GM18519 (cell line): ENCODE data around the gene IL1RAPL1.
A peak's percentile ranks its signal among the peaks of the same experiment; 100 is the strongest.

Experiments used
- ATAC-seq: cut with Tn5 transposase; IDR thresholded peaks from one replicate; pipeline ENCODE4 v1.9.1; 2021; ENCODE audit warnings: mild to moderate bottlenecking, moderate library complexity; ENCODE audit not compliant: unreplicated experiment, low FRiP score

IL1RAPL1 gene

DNA sequence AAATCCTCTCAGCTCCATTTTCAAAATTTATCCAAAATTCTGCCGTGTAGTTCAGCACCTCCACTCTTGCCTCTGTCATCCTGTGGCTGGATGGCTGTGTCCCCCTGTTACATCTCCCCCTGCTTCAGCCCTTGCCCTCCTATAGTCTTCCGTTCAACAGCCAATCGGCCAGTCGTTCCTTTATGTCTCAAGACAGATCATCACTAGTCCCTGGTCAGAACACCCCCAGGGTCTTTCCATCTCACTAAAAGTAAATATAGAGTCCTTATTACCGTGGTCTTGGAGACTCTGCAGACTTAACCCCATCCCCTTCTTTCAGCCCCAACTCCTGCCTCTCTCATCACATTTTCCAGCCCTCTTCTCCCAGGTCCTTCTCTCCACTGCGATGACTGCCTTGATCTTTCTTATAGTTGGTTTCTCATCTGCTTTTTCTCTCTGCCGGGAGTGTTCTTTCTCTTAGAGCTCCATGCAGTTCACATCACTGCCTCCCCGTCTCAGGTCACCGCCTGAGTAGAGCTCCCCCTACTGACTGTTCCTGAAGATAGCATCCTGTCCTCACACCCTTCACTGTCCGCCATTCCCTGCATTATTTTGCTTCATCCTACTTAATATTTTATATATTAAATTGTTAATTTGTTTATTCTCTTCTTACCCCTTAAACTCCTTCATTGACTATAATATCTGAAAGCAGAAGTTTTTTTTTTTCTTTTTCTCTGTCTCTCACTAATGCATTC is 891.3 kb downstream of the IL1RAPL1 start:
- ATAC-seq, result peak; percentile 71

DNA sequence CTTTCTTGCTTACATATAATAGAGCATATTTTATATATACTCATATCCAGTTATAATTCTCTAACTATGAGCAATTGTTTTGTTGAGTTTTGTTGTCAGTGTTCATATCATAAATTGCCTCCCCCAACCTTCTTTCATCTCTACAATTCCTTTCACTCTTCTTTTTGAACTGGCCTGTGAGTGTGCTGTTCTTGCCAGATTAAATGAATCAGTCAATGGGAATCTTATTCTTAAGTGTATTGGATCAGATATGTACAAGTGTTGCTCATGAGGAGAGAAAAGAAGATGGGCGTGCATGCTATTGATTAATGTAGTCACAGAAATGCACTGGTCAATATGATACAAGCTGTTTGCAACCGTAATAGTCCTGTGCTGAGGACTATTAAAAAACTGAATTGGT is 900.0 kb downstream of the IL1RAPL1 start:
- no peak for ATAC-seq

DNA sequence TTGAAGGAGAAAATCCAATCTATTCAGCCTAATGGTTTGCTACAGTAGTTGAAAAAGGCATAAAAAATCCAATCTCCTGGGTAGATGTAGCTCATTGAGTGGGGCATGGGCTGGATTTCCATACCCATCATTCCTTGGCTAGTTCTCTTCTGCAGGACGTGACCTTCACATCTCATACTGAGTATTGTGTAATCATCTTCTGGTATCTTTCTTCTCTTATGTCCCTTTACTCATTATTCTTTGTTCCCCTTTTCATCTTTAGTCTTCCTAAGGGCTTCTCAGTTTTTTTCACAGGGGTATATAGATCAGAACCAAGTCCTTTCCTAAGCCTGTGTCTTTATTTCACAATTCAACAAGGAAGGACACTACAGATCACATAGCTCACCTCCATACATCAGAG is 900.5 kb downstream of the IL1RAPL1 start:
- no peak for ATAC-seq

DNA sequence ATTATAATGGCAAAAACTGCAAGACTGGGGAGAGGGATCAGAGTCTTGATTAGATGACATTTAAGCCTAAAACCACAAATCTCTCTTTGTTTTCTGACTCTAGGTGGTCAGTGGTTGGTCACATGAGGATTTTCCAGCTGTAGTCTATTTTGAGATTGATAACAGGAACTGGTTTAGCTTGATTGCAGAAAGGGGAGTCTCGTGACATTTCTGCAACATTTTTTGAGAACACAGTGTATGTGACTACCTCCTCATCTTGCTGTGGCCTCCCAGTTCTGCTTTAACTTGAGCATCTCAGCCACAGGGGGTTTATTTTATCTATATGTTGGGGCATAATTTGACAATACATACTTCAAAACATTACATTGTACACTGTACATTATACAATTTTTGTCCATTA is 901.7 kb downstream of the IL1RAPL1 start:
- ATAC-seq, result no peak

DNA sequence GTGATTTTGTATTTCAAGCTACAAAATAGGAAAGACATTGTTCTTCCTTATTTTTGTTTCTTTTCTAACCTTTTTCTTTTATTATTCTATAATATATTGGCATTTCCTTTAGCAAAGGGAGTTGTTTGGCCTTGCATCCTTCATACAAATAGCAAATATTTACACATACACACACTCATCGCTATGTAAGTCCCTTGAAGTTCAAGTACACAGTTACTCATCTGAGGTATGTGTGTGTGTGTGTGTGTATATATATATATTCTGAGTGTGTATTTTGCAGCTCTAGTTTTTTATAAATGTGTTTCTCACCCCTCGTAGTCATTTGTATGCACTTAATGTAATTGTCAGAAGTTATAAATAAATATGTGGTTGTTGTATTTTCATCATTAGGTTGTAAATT is 903.4 kb downstream of the IL1RAPL1 start:
- no peak for ATAC-seq

DNA sequence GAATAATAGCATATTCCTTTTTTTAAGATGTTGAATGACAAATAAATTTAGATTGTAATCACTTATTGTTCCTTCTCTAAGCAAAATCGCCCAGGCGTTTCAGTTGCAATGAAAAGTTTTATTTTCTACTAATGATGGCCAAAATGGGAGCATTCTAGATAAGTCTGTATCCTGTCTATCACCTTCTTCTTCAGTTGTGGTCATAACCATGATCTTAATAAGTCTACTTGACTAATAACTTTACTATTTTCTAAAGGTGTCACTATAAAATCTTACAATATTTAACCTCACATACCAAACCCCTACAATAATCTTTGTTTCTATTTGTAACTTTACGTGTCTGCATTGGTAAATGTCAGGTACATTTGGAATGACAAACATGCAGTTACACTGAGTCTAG is 904.4 kb downstream of the IL1RAPL1 start:
- ATAC-seq, result no peak

- no peak for ATAC-seq
Measured at GRCh38 chrX:29496636-29497180, 909.5 kb downstream of the IL1RAPL1 start.

DNA sequence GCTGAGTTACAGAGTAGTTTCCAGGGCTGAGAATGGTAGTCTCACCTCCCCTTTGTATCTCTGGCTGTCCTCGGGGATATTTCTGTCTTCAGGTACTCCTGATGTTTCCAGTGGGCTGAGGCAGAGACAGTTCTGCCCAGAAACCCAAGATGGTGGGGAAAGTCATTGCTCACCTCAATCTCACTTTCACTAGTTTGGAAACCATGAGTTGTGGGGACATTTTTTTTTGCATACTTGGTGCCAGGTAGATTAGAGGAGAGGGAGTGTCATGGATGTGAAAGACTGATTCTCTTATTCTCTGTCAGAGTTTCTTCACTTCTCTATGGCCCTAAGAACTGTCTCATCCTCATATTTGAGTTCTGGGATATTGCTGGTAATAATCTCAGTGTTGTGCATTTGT is 919.5 kb downstream of the IL1RAPL1 start:
- ATAC-seq, result no peak

- no peak for ATAC-seq
Measured at GRCh38 chrX:29518100-29518499, 930.9 kb downstream of the IL1RAPL1 start.

GRCh38 chrX:29528281-29528680 is 941.0 kb downstream of the IL1RAPL1 start:
- peak; percentile 70 for ATAC-seq

GRCh38 chrX:29530501-29530900 is 943.3 kb downstream of the IL1RAPL1 start:
- ATAC-seq, result no peak

GRCh38 chrX:29531336-29531735 is 944.1 kb downstream of the IL1RAPL1 start:
- peak; percentile 87 for ATAC-seq

- ATAC-seq, result no peak
Measured at GRCh38 chrX:29535212-29536162, 948.2 kb downstream of the IL1RAPL1 start.

GRCh38 chrX:29541038-29541437 is 953.8 kb downstream of the IL1RAPL1 start:
- no peak for ATAC-seq

- no peak for ATAC-seq
Measured at GRCh38 chrX:29542152-29542551, 954.9 kb downstream of the IL1RAPL1 start.

- no peak for ATAC-seq
Measured at GRCh38 chrX:29545878-29546277, 958.6 kb downstream of the IL1RAPL1 start.

DNA sequence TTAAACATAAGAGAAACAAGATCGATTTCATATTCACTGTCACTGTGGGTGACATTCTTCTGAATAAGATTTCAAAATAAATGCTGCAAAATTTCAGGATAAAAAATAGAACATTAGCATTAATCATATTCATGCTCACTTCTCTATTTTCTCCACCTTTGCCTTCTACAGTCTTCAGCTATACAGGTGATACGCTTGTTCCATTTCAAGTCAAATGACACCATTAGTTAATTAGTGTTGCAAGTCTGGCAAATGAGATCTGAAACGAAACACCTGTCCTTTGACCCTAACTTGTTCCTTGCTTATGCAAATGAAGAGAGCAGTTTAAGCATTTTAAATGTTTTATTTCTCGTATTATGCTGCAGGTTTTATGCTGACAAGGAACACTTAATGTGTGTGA is 960.6 kb downstream of the IL1RAPL1 start:
- ATAC-seq, result no peak

DNA sequence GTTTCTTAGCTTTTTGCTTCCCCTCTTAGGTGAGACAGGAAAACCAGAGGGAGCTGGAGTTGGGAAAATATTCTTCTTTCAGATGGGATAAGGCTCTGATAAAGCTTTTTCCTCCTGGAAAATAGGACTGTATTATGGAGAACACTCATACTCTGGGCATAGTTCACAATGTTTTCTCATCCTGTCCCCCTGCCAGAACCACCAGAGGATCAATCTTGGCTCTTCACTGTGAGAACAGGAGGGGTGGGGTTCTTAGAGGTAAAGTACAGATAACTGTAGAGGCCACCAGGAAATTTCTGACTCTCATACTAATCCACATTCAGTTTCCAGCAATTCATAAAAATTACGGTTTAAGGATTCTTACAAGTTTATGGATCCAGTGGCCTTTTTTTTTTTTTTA is 966.3 kb downstream of the IL1RAPL1 start:
- ATAC-seq, result no peak

DNA sequence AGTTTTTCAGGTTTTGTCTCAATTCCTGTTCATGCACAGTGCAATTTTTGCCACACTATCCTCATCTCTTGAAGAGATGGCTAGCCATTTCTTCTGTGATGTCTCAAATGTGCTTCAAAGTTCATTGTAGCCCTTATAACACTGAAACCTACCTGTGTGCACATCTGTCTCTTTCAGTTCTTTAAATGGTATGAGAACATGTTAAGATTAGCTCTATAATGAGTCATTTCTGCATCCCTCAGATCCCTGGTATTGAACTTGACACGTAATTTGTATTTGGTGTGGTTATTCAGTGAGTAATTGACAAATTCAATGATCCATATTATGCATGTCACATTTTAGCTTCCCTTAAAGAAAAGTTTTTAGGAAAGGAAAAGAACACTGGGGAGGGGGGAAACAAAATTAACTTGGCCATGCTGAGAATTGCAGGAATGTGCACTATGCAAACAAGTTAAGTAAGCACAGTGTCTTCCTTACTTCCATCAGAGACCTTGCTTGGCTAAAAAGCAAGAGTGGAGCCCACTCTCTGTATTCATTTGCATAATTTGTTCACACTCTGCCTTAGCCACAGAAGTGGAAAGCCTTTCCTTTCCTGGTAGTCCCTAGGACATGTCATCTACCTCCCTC is 968.3 kb downstream of the IL1RAPL1 start:
- peak; percentile 98 for ATAC-seq

GRCh38 chrX:29560065-29560464 is 972.8 kb downstream of the IL1RAPL1 start:
- no peak for ATAC-seq

GRCh38 chrX:29561417-29561816 is 974.2 kb downstream of the IL1RAPL1 start:
- ATAC-seq, result no peak
